ENCODE results near the gene ARHGAP24. TPM values are rescaled to one million over a fixed set of nuclear protein-coding genes. Genes with fewer than 3 reads are reported as not detected.

Gene ARHGAP24
- total and polyA plus RNA-seq, 2 of the 13 experiments (the other 11 are each of a cell fraction or from before 2014, with no cell fraction given): 0.07 to 0.55 TPM

DNA sequence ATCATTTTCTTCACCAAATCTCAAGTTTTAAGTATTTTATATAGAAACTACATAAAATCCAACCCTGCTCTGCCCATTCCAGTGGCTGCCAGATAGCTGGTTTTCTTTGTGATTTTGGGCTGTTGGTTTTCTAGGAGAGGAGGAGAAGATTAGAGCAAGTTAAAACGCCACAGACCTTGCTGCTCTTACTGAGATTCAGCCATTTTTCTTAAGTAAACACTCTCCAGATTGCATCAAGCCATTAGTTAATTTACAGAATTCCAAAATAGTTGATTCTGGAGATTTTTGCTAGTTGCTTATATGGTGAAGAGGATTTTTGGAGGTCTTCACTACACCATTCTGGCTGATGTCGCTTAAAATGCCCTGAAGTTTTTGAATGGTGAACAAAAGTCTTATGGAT is 518.7 kb downstream of the ARHGAP24 start:
- Histone ChIP-seq H3K4me2 (ENCODE audit: low read depth, low read length) (no peak overlapping the region), H3K4me3 (replicated peaks in 1 of 3; ENCODE audit: insufficient read depth in 1 of 3, low read depth in 2 of 3, low read length in 3 of 3) (no peak overlapping the region), H4K20me1 (ENCODE audit: insufficient read depth, low read length) (no peaks in the 10 kb centered on the region), H3K36me3 (replicated peaks in 1 of 2; ENCODE audit: control insufficient read depth in 1 of 2, insufficient read depth in 2 of 2, low read length in 2 of 2) (no peaks in the 10 kb centered on the region), H3K79me2 (ENCODE audit: insufficient read depth, low read length) (no peaks in the 10 kb centered on the region), H3K4me1 (ENCODE audit: insufficient read depth, low read length) (no peaks in the 10 kb centered on the region), H3K27ac (ENCODE audit: extremely low read length, insufficient read depth, low read length) (no peak overlapping the region), H3K9ac (ENCODE audit: insufficient read depth, low read depth, low read length) (no peak overlapping the region), H2AFZ (ENCODE audit: low read length) (no peak overlapping the region), H3K27me3 (ENCODE audit: control insufficient read depth in 1 of 2, insufficient read depth in 2 of 2, low read length in 2 of 2) (no peaks in the 10 kb centered on the region), H3K9me3 (ENCODE audit: low read length) (no peaks in the 10 kb centered on the region)
- in situ Hi-C loops (cut with HindIII; ENCODE audit: extremely low pct_ligation_motif_present, low pct_unique_long_range_greater_than_20kb): no loop called here
- POLR2A ChIA-PET: no interaction called here
- 0% methylated on average over 2 of the region's 2 CpGs for WGBS (ENCODE audit: low lambda C conversion rate)
- TF ChIP-seq ZNF614 (CRISPR knock-in tag; IDR thresholded peaks at IDR 0.05; ENCODE audit: borderline replicate concordance): no peak
- TF ChIP-seq HNRNPUL1 (IDR thresholded peaks at IDR 0.05; ENCODE audit: low read depth, low read length): no peak
- TF ChIP-seq, protein P1, sequence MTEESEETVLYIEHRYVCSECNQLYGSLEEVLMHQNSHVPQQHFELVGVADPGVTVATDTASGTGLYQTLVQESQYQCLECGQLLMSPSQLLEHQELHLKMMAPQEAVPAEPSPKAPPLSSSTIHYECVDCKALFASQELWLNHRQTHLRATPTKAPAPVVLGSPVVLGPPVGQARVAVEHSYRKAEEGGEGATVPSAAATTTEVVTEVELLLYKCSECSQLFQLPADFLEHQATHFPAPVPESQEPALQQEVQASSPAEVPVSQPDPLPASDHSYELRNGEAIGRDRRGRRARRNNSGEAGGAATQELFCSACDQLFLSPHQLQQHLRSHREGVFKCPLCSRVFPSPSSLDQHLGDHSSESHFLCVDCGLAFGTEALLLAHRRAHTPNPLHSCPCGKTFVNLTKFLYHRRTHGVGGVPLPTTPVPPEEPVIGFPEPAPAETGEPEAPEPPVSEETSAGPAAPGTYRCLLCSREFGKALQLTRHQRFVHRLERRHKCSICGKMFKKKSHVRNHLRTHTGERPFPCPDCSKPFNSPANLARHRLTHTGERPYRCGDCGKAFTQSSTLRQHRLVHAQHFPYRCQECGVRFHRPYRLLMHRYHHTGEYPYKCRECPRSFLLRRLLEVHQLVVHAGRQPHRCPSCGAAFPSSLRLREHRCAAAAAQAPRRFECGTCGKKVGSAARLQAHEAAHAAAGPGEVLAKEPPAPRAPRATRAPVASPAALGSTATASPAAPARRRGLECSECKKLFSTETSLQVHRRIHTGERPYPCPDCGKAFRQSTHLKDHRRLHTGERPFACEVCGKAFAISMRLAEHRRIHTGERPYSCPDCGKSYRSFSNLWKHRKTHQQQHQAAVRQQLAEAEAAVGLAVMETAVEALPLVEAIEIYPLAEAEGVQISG (CRISPR knock-in tag; IDR thresholded peaks at IDR 0.05): no peak
- TF ChIP-seq ZNF326 (CRISPR knock-in tag; IDR thresholded peaks at IDR 0.05; ENCODE audit: borderline replicate concordance): no peak
- TF ChIP-seq, protein P2, sequence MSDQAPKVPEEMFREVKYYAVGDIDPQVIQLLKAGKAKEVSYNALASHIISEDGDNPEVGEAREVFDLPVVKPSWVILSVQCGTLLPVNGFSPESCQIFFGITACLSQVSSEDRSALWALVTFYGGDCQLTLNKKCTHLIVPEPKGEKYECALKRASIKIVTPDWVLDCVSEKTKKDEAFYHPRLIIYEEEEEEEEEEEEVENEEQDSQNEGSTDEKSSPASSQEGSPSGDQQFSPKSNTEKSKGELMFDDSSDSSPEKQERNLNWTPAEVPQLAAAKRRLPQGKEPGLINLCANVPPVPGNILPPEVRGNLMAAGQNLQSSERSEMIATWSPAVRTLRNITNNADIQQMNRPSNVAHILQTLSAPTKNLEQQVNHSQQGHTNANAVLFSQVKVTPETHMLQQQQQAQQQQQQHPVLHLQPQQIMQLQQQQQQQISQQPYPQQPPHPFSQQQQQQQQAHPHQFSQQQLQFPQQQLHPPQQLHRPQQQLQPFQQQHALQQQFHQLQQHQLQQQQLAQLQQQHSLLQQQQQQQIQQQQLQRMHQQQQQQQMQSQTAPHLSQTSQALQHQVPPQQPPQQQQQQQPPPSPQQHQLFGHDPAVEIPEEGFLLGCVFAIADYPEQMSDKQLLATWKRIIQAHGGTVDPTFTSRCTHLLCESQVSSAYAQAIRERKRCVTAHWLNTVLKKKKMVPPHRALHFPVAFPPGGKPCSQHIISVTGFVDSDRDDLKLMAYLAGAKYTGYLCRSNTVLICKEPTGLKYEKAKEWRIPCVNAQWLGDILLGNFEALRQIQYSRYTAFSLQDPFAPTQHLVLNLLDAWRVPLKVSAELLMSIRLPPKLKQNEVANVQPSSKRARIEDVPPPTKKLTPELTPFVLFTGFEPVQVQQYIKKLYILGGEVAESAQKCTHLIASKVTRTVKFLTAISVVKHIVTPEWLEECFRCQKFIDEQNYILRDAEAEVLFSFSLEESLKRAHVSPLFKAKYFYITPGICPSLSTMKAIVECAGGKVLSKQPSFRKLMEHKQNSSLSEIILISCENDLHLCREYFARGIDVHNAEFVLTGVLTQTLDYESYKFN (CRISPR knock-in tag; conservative IDR thresholded peaks at IDR 0.05): no peak
- TF ChIP-seq, protein P3, sequence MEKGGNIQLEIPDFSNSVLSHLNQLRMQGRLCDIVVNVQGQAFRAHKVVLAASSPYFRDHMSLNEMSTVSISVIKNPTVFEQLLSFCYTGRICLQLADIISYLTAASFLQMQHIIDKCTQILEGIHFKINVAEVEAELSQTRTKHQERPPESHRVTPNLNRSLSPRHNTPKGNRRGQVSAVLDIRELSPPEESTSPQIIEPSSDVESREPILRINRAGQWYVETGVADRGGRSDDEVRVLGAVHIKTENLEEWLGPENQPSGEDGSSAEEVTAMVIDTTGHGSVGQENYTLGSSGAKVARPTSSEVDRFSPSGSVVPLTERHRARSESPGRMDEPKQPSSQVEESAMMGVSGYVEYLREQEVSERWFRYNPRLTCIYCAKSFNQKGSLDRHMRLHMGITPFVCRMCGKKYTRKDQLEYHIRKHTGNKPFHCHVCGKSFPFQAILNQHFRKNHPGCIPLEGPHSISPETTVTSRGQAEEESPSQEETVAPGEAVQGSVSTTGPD (CRISPR knock-in tag; IDR thresholded peaks at IDR 0.05): no peak
- no peak for TF ChIP-seq POLR2AphosphoS5 (IDR thresholded peaks at IDR 0.05; ENCODE audit: low read depth, low read length)
- no peak for TF ChIP-seq ZNF747 (CRISPR knock-in tag; IDR thresholded peaks at IDR 0.05; ENCODE audit: borderline replicate concordance)
- TF ChIP-seq SIX4 (CRISPR knock-in tag; IDR thresholded peaks at IDR 0.05): no peak
- intact Hi-C loops (cut with micrococcal nuclease; ENCODE audit: unreplicated experiment): no loop called here
- FAIRE-seq (no peak), ATAC-seq (no peak), DNase-seq (ENCODE audit: low spot score) (no peak)
- CTCF ChIA-PET (ENCODE audit: low intra/inter-chr PET ratio, low total read pairs): no interaction called here
- BruUV-seq (replicated peaks): no TSS peak

All from HepG2 (cell line).